Kidney (tissue), 14 donors: Measurements from ENCODE around the gene TPO. TPM values are rescaled to one million over a fixed set of nuclear protein-coding genes. Genes with fewer than 3 reads are reported as not detected.
"Not testable (repeated sequence)": the region's sequence is repeated elsewhere in the genome, so short reads cannot be mapped to it uniquely, and the experiment has no call there.

ENCODE experiments used
- DNase-seq, 5 donors: peaks; one replicate each; pipeline ENCODE4 v3.0.0-alpha.2; 2013 to 2020
- FAIRE-seq: peaks from 2 replicates; lab custom pipeline; 2012; peaks lifted over from hg19 to GRCh38; lab: Jason Lieb, UNC
- H3K27ac ChIP-seq, 2 donors: one replicate each; pipeline ENCODE4 v1.7.0; 2013; ENCODE audit warnings: low read depth in 2 of 2, low read length in 2 of 2, inconsistent platforms in 1 of 2
- H3K27me3 ChIP-seq: one replicate; pipeline ENCODE4 v1.7.1; 2013; ENCODE audit warnings: low read length, inconsistent platforms; ENCODE audit not compliant: control insufficient read depth, insufficient read depth
- H3K36me3 ChIP-seq, 3 donors: one replicate each; pipeline versions ENCODE4 v1.7.0 to v1.7.1; 2013; ENCODE audit warnings: low read length in 3 of 3, control low read depth in 1 of 3, inconsistent platforms in 1 of 3; ENCODE audit not compliant: insufficient read depth in 3 of 3, control insufficient read depth in 2 of 3
- H3K4me1 ChIP-seq, 3 donors: one replicate each; pipeline versions ENCODE4 v1.7.0 to v1.7.1; 2013; ENCODE audit warnings: low read length in 3 of 3, inconsistent platforms in 1 of 3, low read depth in 1 of 3; ENCODE audit not compliant: control insufficient read depth in 2 of 3, insufficient read depth in 2 of 3
- H3K4me3 ChIP-seq, 3 donors: one replicate each; pipeline versions ENCODE4 v1.7.0 to v1.8.1; 2013; ENCODE audit warnings: low read length in 3 of 3, control low read depth in 1 of 3, inconsistent platforms in 1 of 3
- H3K9ac ChIP-seq, 3 donors: one replicate each; pipeline versions ENCODE4 v1.7.0 to v1.7.1; 2013; ENCODE audit warnings: low read length in 3 of 3, control low read depth in 1 of 3, inconsistent platforms in 1 of 3
- H3K9me3 ChIP-seq, 3 donors: one replicate each; pipeline versions ENCODE4 v1.7.0 to v1.7.1; 2013; ENCODE audit warnings: low read length in 3 of 3, control low read depth in 1 of 3, inconsistent platforms in 1 of 3; ENCODE audit not compliant: control insufficient read depth in 2 of 3, insufficient read depth in 1 of 3
- intact Hi-C: fragments of 100-400 bp; cut with DNase I; formaldehyde crosslinking; loops from one replicate; pipeline ENCODE4 v1.11.1; 2022
- polyA plus RNA-seq: library from polyadenylated mRNA; stranded (reverse); fragments of 350-450 nt; fragmentation: Illumina TruSeq; extraction: RNeasy Lipid Tissue Mini Kit (QIAGEN cat#74804); gene quantifications from one replicate; pipeline ENCODE4 v1.2.3, GENCODE V29; 2014; ENCODE audit warnings: low read depth, low replicate concordance; ENCODE audit not compliant: insufficient read depth
- total RNA-seq: library from RNA; stranded (reverse); fragmentation: NEBNext Ultra II Directional; extraction: Animal tissue kit (Norgen Biotek cat#: 25700); gene quantifications from one replicate; pipeline ENCODE4 v1.2.1, GENCODE V29; 2021
- TF ChIP-seq, protein P1 (sequence below): IDR thresholded peaks from 3 replicates; pipeline ENCODE4 v1.5.1; 2012; ENCODE audit warnings: mild to moderate bottlenecking, moderate library complexity, borderline replicate concordance; ENCODE audit not compliant: insufficient read depth; ENCODE audit errors: extremely low read depth
- donor health status: control.
- donor health status: control.
- donor health status: control.
- donor health status: control.
- donor health status: control.
- donor health status: DM: yes; HTN: yes; CAD: no.
- donor health status: Normal renal cell carcinoma (clear cell type).

The TPO gene
- total and polyA plus RNA-seq, 2 donors from 2014 or later: not detected

DNA sequence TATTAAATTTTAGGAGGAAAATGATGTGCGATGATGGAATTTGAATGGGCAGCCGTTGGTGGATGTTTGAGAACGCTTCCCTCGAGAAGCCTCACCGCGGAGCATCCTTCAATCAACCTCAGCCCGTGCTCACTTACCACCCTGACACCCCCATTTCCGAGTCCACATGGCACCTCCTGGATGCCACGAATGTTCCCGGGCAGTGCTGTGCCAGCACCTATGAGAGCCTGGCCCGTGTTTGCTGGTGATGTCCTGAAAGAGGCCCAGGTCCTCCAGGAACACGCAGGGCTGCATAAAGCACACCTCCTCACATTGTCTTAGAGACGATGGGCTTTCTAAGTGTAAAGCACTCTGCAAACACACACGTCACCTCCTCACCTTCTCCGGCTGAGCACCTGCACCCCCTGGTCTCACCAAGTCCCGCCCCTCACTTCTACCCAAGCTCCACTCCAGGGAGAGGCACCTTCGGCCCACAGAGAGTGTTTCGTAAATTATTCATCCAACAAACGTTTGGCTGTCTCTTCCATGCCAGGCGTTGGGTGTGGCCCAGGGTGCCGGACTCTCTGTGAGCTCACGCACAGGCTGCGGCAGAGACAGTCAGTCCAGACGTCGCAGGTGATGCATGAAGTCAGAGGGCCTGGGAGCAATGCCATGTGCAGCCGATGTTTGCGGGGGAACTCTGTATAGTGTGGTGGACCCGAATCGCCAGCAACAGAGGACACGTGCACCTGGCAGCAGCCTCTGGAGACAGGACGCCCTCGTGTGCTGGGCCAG, 150.0 kb downstream of the TPO start:
- DNase-seq (no peak), FAIRE-seq (no peak)
- intact Hi-C loops: no loop called here

DNA sequence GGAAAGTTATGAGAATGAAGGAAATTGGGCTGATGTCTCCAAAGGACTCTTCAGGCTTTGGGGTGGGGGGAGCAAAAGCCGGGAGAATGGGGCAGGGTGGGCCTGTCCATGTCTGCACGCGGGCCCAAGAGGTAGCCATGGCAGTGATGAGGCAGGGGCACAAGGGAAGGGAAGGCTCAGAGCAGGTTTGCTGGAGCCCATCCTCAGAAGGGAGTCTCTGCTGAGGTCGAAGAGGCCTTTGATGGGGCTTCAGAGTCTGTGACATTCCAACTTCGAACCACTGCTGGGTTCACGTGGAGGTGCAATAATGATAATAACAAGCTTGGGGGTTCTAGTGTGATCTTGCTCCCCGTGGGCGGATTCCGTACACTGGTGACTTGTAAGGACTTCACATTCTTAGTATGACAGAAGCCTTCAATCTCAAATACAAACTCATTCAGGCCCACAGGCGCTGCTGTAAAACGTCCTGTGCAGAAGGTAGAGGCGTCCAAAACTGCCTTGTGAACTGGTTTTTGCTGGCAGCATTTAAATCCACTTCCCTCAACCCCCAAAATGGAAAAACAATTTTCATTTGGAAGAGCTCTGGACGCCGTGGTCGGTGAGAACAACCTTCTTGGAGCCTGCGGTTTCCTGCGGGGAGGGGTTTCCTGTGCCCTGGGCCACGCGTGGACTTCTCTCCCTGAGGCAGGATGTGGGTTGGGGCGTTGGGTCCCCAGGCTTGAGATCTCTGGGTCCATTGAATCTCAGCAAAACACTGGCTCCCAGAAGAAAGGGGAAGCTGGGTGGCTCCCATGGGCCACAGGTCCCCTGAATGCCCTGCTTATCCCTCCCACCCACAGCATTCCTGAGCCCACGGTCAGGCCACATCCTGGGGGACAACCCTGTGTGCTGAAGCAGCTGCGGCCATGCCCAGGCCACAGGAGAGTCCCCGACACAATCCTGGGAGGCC, 151.0 kb downstream of the TPO start:
- FAIRE-seq: no peak
- TF ChIP-seq, protein P1, sequence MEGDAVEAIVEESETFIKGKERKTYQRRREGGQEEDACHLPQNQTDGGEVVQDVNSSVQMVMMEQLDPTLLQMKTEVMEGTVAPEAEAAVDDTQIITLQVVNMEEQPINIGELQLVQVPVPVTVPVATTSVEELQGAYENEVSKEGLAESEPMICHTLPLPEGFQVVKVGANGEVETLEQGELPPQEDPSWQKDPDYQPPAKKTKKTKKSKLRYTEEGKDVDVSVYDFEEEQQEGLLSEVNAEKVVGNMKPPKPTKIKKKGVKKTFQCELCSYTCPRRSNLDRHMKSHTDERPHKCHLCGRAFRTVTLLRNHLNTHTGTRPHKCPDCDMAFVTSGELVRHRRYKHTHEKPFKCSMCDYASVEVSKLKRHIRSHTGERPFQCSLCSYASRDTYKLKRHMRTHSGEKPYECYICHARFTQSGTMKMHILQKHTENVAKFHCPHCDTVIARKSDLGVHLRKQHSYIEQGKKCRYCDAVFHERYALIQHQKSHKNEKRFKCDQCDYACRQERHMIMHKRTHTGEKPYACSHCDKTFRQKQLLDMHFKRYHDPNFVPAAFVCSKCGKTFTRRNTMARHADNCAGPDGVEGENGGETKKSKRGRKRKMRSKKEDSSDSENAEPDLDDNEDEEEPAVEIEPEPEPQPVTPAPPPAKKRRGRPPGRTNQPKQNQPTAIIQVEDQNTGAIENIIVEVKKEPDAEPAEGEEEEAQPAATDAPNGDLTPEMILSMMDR: no peak
- Histone ChIP-seq H3K36me3 (no peaks in the 10 kb centered on the region), H3K27ac (no peak overlapping the region), H3K27me3 (no peaks in the 10 kb centered on the region), H3K9ac (no peak overlapping the region), H3K9me3 (no peaks in the 10 kb centered on the region), H3K4me1 (peaks cover 0 to 2% (median 0%) of the 10 kb centered on the region in 3 donors), H3K4me3 (no peak overlapping the region)
- intact Hi-C loops: no loop called here
- no peak for DNase-seq

More for the DNA sequence above, 150.0 kb downstream of the TPO start:
- H3K4me1 ChIP-seq: peaks cover 0 to 2% (median 0%) of the 10 kb centered on the region in 3 donors
- H3K4me3 ChIP-seq: no peak overlapping the region
- H3K27ac ChIP-seq: no peak overlapping the region
- no peak overlapping the region for H3K9ac ChIP-seq
- no peaks in the 10 kb centered on the region for H3K27me3 ChIP-seq
- no peaks in the 10 kb centered on the region for H3K9me3 ChIP-seq
- no peaks in the 10 kb centered on the region for H3K36me3 ChIP-seq
- TF ChIP-seq, protein P1: no peak

DNA sequence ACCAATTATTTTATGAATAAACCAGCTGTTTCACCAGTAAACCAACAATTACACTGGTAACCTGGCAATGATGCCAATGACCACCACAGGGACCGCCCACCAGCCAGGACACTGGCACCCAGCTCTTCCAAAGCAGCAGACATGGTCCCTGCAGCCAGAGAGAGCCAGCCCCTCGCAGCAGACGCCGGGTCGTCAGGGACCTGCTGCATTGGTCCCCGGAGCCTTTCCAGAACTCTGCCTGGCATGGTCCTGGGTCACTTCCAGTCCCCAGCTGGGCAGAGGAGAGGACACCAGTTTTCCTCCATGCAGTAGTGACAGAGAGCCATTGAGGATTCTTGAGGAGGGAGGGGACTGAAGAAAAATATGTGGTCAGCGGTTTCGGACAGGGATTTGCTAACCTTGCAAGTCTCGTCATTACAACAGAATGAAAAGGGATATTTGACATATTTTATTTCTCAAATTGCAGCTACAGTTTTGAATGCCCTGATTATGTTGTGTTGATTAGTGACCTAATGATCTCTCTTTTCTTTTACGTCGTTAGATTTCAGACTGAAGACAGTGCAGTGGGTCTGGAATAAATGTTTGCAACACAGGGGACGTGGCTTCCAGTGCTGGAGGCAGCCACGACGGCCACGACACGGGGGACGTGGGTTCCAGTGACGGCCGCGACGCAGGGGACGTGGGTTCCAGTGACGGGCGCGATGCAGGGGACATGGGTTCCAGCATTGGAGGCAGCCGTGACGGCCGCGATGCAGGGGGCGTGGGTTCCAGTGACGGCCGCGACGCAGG, 154.5 kb downstream of the TPO start:
- DNase-seq (no peak), FAIRE-seq (no peak)
- intact Hi-C loops: no loop called here
- H3K27ac ChIP-seq: no peak overlapping the region
- TF ChIP-seq, protein P1: no peak
- no peaks in the 10 kb centered on the region for H3K9me3 ChIP-seq
- H3K36me3 ChIP-seq: no peaks in the 10 kb centered on the region
- peaks cover 0 to 2% (median 0%) of the 10 kb centered on the region in 3 donors for H3K4me1 ChIP-seq
- no peaks in the 10 kb centered on the region for H3K27me3 ChIP-seq
- no peak overlapping the region for H3K9ac ChIP-seq
- H3K4me3 ChIP-seq: no peak overlapping the region

DNA sequence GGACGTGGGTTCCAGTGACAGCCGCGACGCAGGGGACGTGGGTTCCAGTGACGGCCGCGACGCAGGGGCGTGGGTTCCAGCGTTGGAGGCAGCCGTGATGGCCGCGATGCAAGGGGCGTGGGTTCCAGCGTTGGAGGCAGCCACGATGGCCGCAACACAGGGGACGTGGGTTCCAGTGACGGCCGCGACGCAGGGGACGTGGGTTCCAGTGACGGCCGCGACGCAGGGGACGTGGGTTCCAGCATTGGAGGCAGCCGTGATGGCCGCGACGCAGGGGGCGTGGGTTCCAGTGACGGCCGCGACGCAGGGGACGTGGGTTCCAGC, 155.0 kb downstream of the TPO start:
- FAIRE-seq, H3K4me3 ChIP-seq, DNase-seq, H3K9ac ChIP-seq, H3K4me1 ChIP-seq, H3K27ac ChIP-seq, H3K36me3 ChIP-seq, intact Hi-C loops, H3K9me3 ChIP-seq, H3K27me3 ChIP-seq: not testable (repeated sequence)
